Measurements from ENCODE around the gene FGD4. TPM values are rescaled to one million over a fixed set of nuclear protein-coding genes. Genes with fewer than 3 reads are reported as not detected.

FGD4 gene
- total and polyA plus RNA-seq, 2 experiments from 2014 or later, result 1.1 to 3.4 TPM

- TF ChIP-seq EZH2phosphoT487 (IDR thresholded peaks at IDR 0.05; ENCODE audit: insufficient read depth, low read depth) (no peak), EZH2 (IDR thresholded peaks at IDR 0.05; ENCODE audit: insufficient read depth, poor library complexity, severe bottlenecking) (no peak)
- Histone ChIP-seq H3K36me3 (ENCODE audit: low read depth) (no peaks in the 10 kb centered on the region), H4K20me1 (ENCODE audit: insufficient read depth) (no peaks in the 10 kb centered on the region), H3K27ac (no peak overlapping the region), H3K9ac (no peak overlapping the region), H3K79me2 (ENCODE audit: insufficient read depth) (no peaks in the 10 kb centered on the region), H3K4me1 (ENCODE audit: insufficient read depth) (no peaks in the 10 kb centered on the region), H3K4me3 (no peak overlapping the region), H3K9me3 (ENCODE audit: low read depth) (no peaks in the 10 kb centered on the region), H3K4me2 (ENCODE audit: unreplicated experiment) (no peak overlapping the region), H3K9me2 (ENCODE audit: insufficient read depth) (no peaks in the 10 kb centered on the region), H3F3A (ENCODE audit: insufficient read depth) (no peaks in the 10 kb centered on the region), H2AFZ (peak overlapping the region; percentile 27; the same call in 1 of the 2 replicates), H3K27me3 (replicated peaks; ENCODE audit: insufficient read depth) (no peaks in the 10 kb centered on the region)
- in situ Hi-C loops (cut with MboI), result no loop called here
- WGBS, 2 experiments (ENCODE audit: low coverage in 1 of 2, low lambda C conversion rate in 2 of 2, missing lambda C conversion rate in 2 of 2), result 44 to 59% methylated on average over 2 of the region's 2 CpGs
- DNase-seq, result no peak
Observed at GRCh38 chr12:32604565-32604964, 205.2 kb downstream of the FGD4 start.

DNA sequence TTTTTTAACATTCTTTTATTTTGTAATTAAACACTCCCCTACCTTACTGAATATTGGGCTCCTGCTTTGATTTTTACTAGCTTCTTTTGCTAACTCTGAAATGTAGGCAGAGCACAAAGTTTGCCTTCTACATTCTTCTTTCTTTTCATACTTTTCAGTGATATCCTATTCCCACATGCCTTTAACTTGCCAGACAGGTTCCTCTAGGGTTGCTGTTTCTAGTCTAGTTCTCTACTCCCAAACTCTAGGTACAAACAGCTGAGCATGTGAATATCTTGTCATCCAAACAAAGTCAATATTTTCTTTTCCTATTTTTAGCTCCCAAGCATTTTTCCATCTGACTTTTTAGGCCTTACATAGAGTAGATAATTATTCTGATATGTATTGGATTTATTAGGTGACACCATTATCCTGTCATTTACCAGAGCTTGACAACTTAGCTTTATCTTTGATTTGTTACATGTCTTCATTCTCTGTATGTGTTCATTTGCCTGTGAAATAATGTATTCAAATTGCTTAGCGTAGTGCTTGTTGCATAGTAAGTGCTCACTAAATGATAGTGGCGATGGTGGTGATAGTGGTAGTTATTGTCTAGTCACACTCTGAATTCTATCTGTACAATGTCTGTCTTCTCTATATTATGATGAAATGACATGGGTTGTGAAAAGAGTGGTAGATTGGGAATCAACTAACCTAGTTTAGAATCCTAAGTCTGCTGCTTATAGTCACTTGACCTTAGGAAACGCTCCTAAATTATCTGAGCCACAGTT is 206.2 kb downstream of the FGD4 start:
- H4K20me1 ChIP-seq (ENCODE audit: insufficient read depth), result no peaks in the 10 kb centered on the region
- no peaks in the 10 kb centered on the region for H3K27me3 ChIP-seq (replicated peaks; ENCODE audit: insufficient read depth)
- H3K9ac ChIP-seq, result no peak overlapping the region
- H3K4me2 ChIP-seq (ENCODE audit: unreplicated experiment), result no peak overlapping the region
- in situ Hi-C loops (cut with MboI), result no loop called here
- no peak overlapping the region for H2AFZ ChIP-seq
- TF ChIP-seq EZH2 (IDR thresholded peaks at IDR 0.05; ENCODE audit: insufficient read depth, poor library complexity, severe bottlenecking) (no peak), EZH2phosphoT487 (IDR thresholded peaks at IDR 0.05; ENCODE audit: insufficient read depth, low read depth) (no peak)
- no peaks in the 10 kb centered on the region for H3K79me2 ChIP-seq (ENCODE audit: insufficient read depth)
- no peak for DNase-seq
- no peak overlapping the region for H3K4me3 ChIP-seq
- no peaks in the 10 kb centered on the region for H3K4me1 ChIP-seq (ENCODE audit: insufficient read depth)
- no peaks in the 10 kb centered on the region for H3K36me3 ChIP-seq (ENCODE audit: low read depth)
- H3K9me3 ChIP-seq (ENCODE audit: low read depth), result no peaks in the 10 kb centered on the region
- WGBS, 2 experiments (ENCODE audit: low coverage in 1 of 2, low lambda C conversion rate in 2 of 2, missing lambda C conversion rate in 2 of 2), result 95% methylated on average over 3 of the region's 3 CpGs
- no peaks in the 10 kb centered on the region for H3F3A ChIP-seq (ENCODE audit: insufficient read depth)
- H3K27ac ChIP-seq, result no peak overlapping the region
- H3K9me2 ChIP-seq (ENCODE audit: insufficient read depth), result no peaks in the 10 kb centered on the region

DNA sequence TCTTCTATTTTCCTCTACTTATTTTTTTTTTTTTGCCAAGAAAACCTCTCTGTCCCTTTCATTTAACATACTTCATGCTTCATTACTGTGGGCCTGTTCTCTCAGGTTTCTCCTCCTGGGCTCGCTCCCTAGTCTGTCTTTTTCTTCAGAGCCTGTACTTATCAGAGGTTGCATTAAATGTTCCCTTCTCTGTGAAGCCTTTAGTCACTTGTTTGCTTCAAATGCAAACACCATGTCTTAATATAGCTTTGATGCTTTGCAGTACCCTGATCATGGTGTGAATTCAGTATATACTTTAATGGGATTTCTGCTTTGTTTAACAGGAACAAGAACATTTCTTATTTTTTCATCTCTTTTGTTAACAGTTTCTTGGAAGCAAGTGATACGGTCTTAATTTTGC is 207.1 kb downstream of the FGD4 start:
- H3K4me2 ChIP-seq (ENCODE audit: unreplicated experiment), result no peak overlapping the region
- no peak overlapping the region for H3K9ac ChIP-seq
- TF ChIP-seq EZH2phosphoT487 (IDR thresholded peaks at IDR 0.05; ENCODE audit: insufficient read depth, low read depth), result no peak
- TF ChIP-seq EZH2 (IDR thresholded peaks at IDR 0.05; ENCODE audit: insufficient read depth, poor library complexity, severe bottlenecking), result no peak
- WGBS, 2 experiments (ENCODE audit: low coverage in 1 of 2, low lambda C conversion rate in 2 of 2, missing lambda C conversion rate in 2 of 2), result 96 to 97% methylated on average over 2 of the region's 2 CpGs
- no peaks in the 10 kb centered on the region for H3K27me3 ChIP-seq (replicated peaks; ENCODE audit: insufficient read depth)
- H3K4me3 ChIP-seq, result no peak overlapping the region
- H3K9me3 ChIP-seq (ENCODE audit: low read depth), result no peaks in the 10 kb centered on the region
- no peaks in the 10 kb centered on the region for H3K36me3 ChIP-seq (ENCODE audit: low read depth)
- H3F3A ChIP-seq (ENCODE audit: insufficient read depth), result no peaks in the 10 kb centered on the region
- H3K9me2 ChIP-seq (ENCODE audit: insufficient read depth), result no peaks in the 10 kb centered on the region
- H3K79me2 ChIP-seq (ENCODE audit: insufficient read depth), result no peaks in the 10 kb centered on the region
- H4K20me1 ChIP-seq (ENCODE audit: insufficient read depth), result no peaks in the 10 kb centered on the region
- in situ Hi-C loops (cut with MboI), result no loop called here
- H3K27ac ChIP-seq, result no peak overlapping the region
- no peak for DNase-seq
- H2AFZ ChIP-seq, result no peak overlapping the region
- no peaks in the 10 kb centered on the region for H3K4me1 ChIP-seq (ENCODE audit: insufficient read depth)

DNA sequence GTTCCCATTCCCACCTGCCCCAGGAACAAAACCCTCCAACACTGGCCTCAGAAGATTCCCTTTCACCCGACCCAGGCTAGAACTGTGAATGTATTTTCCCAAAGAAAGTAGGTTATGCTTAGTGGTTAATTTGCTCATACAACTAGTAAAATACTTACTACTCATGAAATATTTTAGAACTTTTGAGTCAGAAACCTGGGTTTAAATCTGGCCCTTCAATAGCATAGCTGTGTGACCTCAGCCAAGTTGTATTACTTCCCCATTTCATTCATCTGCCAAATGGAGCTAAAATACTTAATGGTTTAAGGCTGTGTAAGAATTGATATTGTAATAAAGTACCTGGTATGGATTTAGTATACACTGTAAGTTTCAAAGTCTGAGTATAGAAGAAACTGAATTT is 210.6 kb downstream of the FGD4 start:
- Histone ChIP-seq H3K27ac (no peak overlapping the region), H3K4me1 (ENCODE audit: insufficient read depth) (no peaks in the 10 kb centered on the region; the same call in 1 of the 2 replicates), H3K27me3 (replicated peaks; ENCODE audit: insufficient read depth) (no peaks in the 10 kb centered on the region), H2AFZ (no peak overlapping the region), H3K9me2 (ENCODE audit: insufficient read depth) (no peaks in the 10 kb centered on the region), H3K4me3 (no peak overlapping the region), H3K9me3 (ENCODE audit: low read depth) (no peaks in the 10 kb centered on the region), H3K9ac (no peak overlapping the region), H4K20me1 (ENCODE audit: insufficient read depth) (no peaks in the 10 kb centered on the region), H3K4me2 (ENCODE audit: unreplicated experiment) (no peak overlapping the region), H3K79me2 (ENCODE audit: insufficient read depth) (no peaks in the 10 kb centered on the region), H3K36me3 (ENCODE audit: low read depth) (no peaks in the 10 kb centered on the region), H3F3A (ENCODE audit: insufficient read depth) (no peaks in the 10 kb centered on the region)
- in situ Hi-C loops (cut with MboI), result no loop called here
- no peak for DNase-seq
- TF ChIP-seq EZH2phosphoT487 (IDR thresholded peaks at IDR 0.05; ENCODE audit: insufficient read depth, low read depth), result no peak
- no peak for TF ChIP-seq EZH2 (IDR thresholded peaks at IDR 0.05; ENCODE audit: insufficient read depth, poor library complexity, severe bottlenecking)
- WGBS, 2 experiments (ENCODE audit: low coverage in 1 of 2, low lambda C conversion rate in 2 of 2, missing lambda C conversion rate in 2 of 2), result 88 to 89% methylated on average over 1 of the region's 1 CpG

All from GM23248 (cell line).